HepG2 (cell line): ENCODE measurements around the gene APH1B. TPM values are rescaled to one million over a fixed set of nuclear protein-coding genes. Genes with fewer than 3 reads are reported as not detected.

Source experiments
- ATAC-seq: fragments of 200-7000 bp; cut with Tn5 transposase; 3 replicates; pipeline ENCODE4 v1.9.1; 2020; ENCODE audit warnings: mild to moderate bottlenecking, moderate library complexity
- BruUV-seq: library from RNA; stranded (reverse); fragments of 400-500 nt; replicated peaks from 2 replicates; lab custom pipeline; 2021; lab: Mats Ljungman, UMichigan
- CTCF ChIA-PET: fragments of 300-600 bp; formaldehyde crosslinking; extraction: SDS; loops from one replicate; lab custom pipeline; 2021; ENCODE audit warnings: low total read pairs, inconsistent platforms, low intra/inter-chr PET ratio; lab: Yijun Ruan, JAX
- POLR2A ChIA-PET: fragments of 350-600 bp; sonication (Branson Sonifier 250); formaldehyde crosslinking; loops from one replicate; lab custom pipeline; 2020; ENCODE audit warnings: antibody characterized with exemption, inconsistent platforms; lab: Yijun Ruan, JAX
- DNase-seq: peaks from one replicate; pipeline ENCODE4 v3.0.0-alpha.2; 2015; ENCODE audit warnings: low spot score
- FAIRE-seq: peaks from 3 replicates; lab custom pipeline; 2011; peaks lifted over from hg19 to GRCh38; lab: Jason Lieb, UNC
- H2AFZ ChIP-seq: one replicate; pipeline ENCODE4 v1.6.1; 2011; ENCODE audit warnings: low read length, inconsistent platforms
- H3K27ac ChIP-seq: fragments of 300-600 bp; 3 replicates; pipeline ENCODE4 v1.8.0; 2011; ENCODE audit warnings: mixed run types, mild to moderate bottlenecking, mixed read lengths, low read length, inconsistent platforms; ENCODE audit not compliant: insufficient read depth; ENCODE audit errors: extremely low read length
- H3K27me3 ChIP-seq, 2 experiments: fragments of 200-600 bp in 1 of 2; 2 replicates in 1 of 2; 3 replicates in 1 of 2; pipeline versions ENCODE4 v1.6.0 to v1.8.0; 2011; ENCODE audit warnings: low read length in 2 of 2, mild to moderate bottlenecking in 2 of 2, moderate library complexity in 2 of 2, inconsistent platforms in 1 of 2; ENCODE audit not compliant: insufficient read depth in 2 of 2, control insufficient read depth in 1 of 2
- H3K36me3 ChIP-seq, 2 experiments: fragments of 200-600 bp in 1 of 2; replicated peaks in 1 of 2; 2 replicates in 1 of 2; 3 replicates in 1 of 2; pipeline versions ENCODE4 v1.5.1 to v1.8.0; 2011; ENCODE audit warnings: low read length in 2 of 2, inconsistent platforms in 1 of 2; ENCODE audit not compliant: insufficient read depth in 2 of 2, control insufficient read depth in 1 of 2
- H3K4me1 ChIP-seq: 2 replicates; pipeline ENCODE4 v1.5.1; 2012; ENCODE audit warnings: low read length, inconsistent platforms; ENCODE audit not compliant: insufficient read depth
- H3K4me2 ChIP-seq: 2 replicates; pipeline ENCODE4 v1.6.0; 2011; ENCODE audit warnings: low read depth, low read length, inconsistent platforms
- H3K4me3 ChIP-seq, 3 experiments: fragments of 200-600 bp in 1 of 3; sonication (generic), shearing (Covaris generic) in 1 of 3; replicated peaks in 1 of 3; 2 replicates each; pipeline ENCODE4 v1.5.1; 2011 to 2016; ENCODE audit warnings: low read length in 3 of 3, inconsistent platforms in 2 of 3, low read depth in 2 of 3, mild to moderate bottlenecking in 2 of 3, control low read depth in 1 of 3, mixed read lengths in 1 of 3; ENCODE audit not compliant: insufficient read depth in 1 of 3
- H3K79me2 ChIP-seq: one replicate; pipeline ENCODE4 v1.6.1; 2011; ENCODE audit warnings: low read length, inconsistent platforms; ENCODE audit not compliant: insufficient read depth
- H3K9ac ChIP-seq: 2 replicates; pipeline ENCODE4 v1.6.0; 2011; ENCODE audit warnings: mild to moderate bottlenecking, low read depth, low read length, inconsistent platforms; ENCODE audit not compliant: insufficient read depth
- H3K9me3 ChIP-seq: 2 replicates; pipeline ENCODE4 v1.5.1; 2012; ENCODE audit warnings: mild to moderate bottlenecking, low read length
- H4K20me1 ChIP-seq: 2 replicates; pipeline ENCODE4 v1.6.0; 2011; ENCODE audit warnings: inconsistent platforms, mild to moderate bottlenecking, low read length, moderate library complexity; ENCODE audit not compliant: insufficient read depth
- ATM ChIP-seq: fragments of 450-650 bp; IDR thresholded peaks from 2 replicates; pipeline ENCODE4 v1.7.1; 2017; ENCODE audit warnings: mild to moderate bottlenecking, borderline replicate concordance
- DMAP1 ChIP-seq: IDR thresholded peaks from 2 replicates; pipeline ENCODE4 v1.6.1; 2016
- HNRNPLL ChIP-seq: fragments of 200-400 bp; formaldehyde crosslinking; IDR thresholded peaks from 2 replicates; pipeline ENCODE4 v1.6.1; 2017; ENCODE audit warnings: mild to moderate bottlenecking, low read depth, low read length; ENCODE audit not compliant: poor library complexity, severe bottlenecking
- MYC ChIP-seq: sonication (generic); formaldehyde crosslinking; IDR thresholded peaks from 2 replicates; pipeline ENCODE4 v1.9.0; 2021; ENCODE audit warnings: missing genetic modification reagents, borderline replicate concordance
- PCBP2 ChIP-seq: fragments of 200-400 bp; formaldehyde crosslinking; optimal IDR thresholded peaks from 2 replicates; pipeline ENCODE3; 2018; ENCODE audit warnings: low read length, low read depth; ENCODE audit not compliant: poor library complexity, severe bottlenecking
- SRF ChIP-seq: IDR thresholded peaks from 2 replicates; pipeline ENCODE4 v1.6.1; 2011; ENCODE audit warnings: mild to moderate bottlenecking, low read depth, low read length, moderate library complexity
- ZBTB38 ChIP-seq: sonication (generic); formaldehyde crosslinking; IDR thresholded peaks from 2 replicates; pipeline ENCODE4 v1.5.1; 2020; ENCODE audit warnings: mild to moderate bottlenecking, missing genetic modification reagents
- ZNF207 ChIP-seq: fragments of 450-650 bp; IDR thresholded peaks from 2 replicates; pipeline ENCODE4 v1.6.1; 2016; ENCODE audit warnings: antibody characterized with exemption, borderline replicate concordance
- ZNF331 ChIP-seq: sonication (generic); formaldehyde crosslinking; IDR thresholded peaks from 2 replicates; pipeline ENCODE4 v1.4.0; 2020; ENCODE audit warnings: missing genetic modification reagents
- ZNF451 ChIP-seq: sonication (generic); formaldehyde crosslinking; IDR thresholded peaks from 2 replicates; pipeline ENCODE4 v1.5.0; 2020; ENCODE audit warnings: mild to moderate bottlenecking, missing genetic modification reagents
- ZNF570 ChIP-seq: sonication (generic); formaldehyde crosslinking; IDR thresholded peaks from 2 replicates; pipeline ENCODE4 v1.4.0; 2020; ENCODE audit warnings: mild to moderate bottlenecking, missing genetic modification reagents, borderline replicate concordance
- ZNF629 ChIP-seq: sonication (generic); formaldehyde crosslinking; conservative IDR thresholded peaks from 2 replicates; pipeline ENCODE4 v1.5.0; 2020; ENCODE audit warnings: missing genetic modification reagents
- ZNF850 ChIP-seq: sonication (generic); formaldehyde crosslinking; conservative IDR thresholded peaks from 2 replicates; pipeline ENCODE4 v1.9.0; 2021; ENCODE audit warnings: mild to moderate bottlenecking, missing genetic modification reagents
- WGBS: methylation state at CpG from one replicate; pipeline ENCODE4 v1.1.6; 2017; ENCODE audit warnings: low lambda C conversion rate; 5-methylcytosine and 5-hydroxymethylcytosine counted together
- in situ Hi-C: cut with HindIII; loops from 2 replicates; pipeline ENCODE4 v1.10.0; 2017; ENCODE audit warnings: low pct_unique_long_range_greater_than_20kb; ENCODE audit not compliant: extremely low pct_ligation_motif_present
- intact Hi-C: fragments of 100-400 bp; cut with micrococcal nuclease; formaldehyde crosslinking; loops from one replicate; pipeline ENCODE4 v1.10.0; 2022; ENCODE audit not compliant: unreplicated experiment
- polyA plus RNA-seq, 8 experiments: library from polyadenylated mRNA; depleted of rRNA in 3 of 8; stranded (reverse) in 7 of 8; unstranded in 1 of 8; fragments of >200 nt; fragmentation: Illumina TruSeq in 4 of 8; extraction: Trizol in 4 of 8; gene quantifications; 2 replicates each; pipeline versions ENCODE4 v1.2.1 to v1.2.3, GENCODE V29; 2011 to 2016; ENCODE audit warnings: low read depth in 4 of 8, missing spikeins in 1 of 8, mixed read lengths in 1 of 8; ENCODE audit not compliant: insufficient read depth in 1 of 8
- total RNA-seq, 5 experiments: library from RNA; depleted of rRNA; stranded (reverse); fragments of >200 nt; fragmentation: Illumina TruSeq; extraction: Trizol; gene quantifications; 2 replicates each; pipeline ENCODE4 v1.2.3, GENCODE V29; 2016; ENCODE audit warnings: low read depth in 1 of 5
- TF ChIP-seq, protein P1 (sequence below): sonication (generic); formaldehyde crosslinking; IDR thresholded peaks from 2 replicates; pipeline ENCODE4 v1.4.0; 2020; ENCODE audit warnings: missing genetic modification reagents
- TF ChIP-seq, protein P2 (sequence below): IDR thresholded peaks from 2 replicates; pipeline ENCODE4 v1.6.1; 2016; ENCODE audit warnings: low read depth, missing genetic modification reagents, missing compliant biosample characterization
- TF ChIP-seq, protein P3 (sequence below): sonication (generic); formaldehyde crosslinking; IDR thresholded peaks from 2 replicates; pipeline ENCODE4 v1.4.0; 2020; ENCODE audit warnings: mild to moderate bottlenecking, missing genetic modification reagents

The APH1B gene
- total and polyA plus RNA-seq, 2 of the 13 experiments (the other 11 are each of a cell fraction or from before 2014, with no cell fraction given) = 0.45 to 1.00 TPM

DNA sequence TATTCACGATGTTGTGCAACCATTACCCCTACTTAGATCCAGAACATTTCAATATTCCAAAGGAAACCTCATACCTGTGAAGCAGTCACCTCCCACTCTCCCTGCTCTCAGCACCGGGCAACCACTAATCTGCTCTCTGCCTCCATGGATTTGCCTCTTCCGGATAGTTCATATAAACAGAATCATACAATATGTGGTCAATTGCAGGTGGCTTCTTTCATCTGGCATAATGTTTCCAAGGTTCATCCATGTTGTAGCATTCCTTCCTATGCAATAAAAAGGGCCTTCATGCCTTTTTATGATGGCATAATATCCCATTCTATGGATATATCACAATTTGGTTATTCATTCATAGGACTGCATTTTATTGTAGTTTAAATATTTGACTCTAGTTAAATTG is 80.3 kb downstream of the APH1B start:
- intact Hi-C loops = no loop called here
- H2AFZ ChIP-seq = no peak overlapping the region
- H4K20me1 ChIP-seq = no peaks in the 10 kb centered on the region
- ChIA-PET CTCF (no interaction called here), POLR2A (no interaction called here)
- H3K27ac ChIP-seq = no peak overlapping the region
- H3K9me3 ChIP-seq = no peaks in the 10 kb centered on the region
- no peak overlapping the region for H3K9ac ChIP-seq
- no peaks in the 10 kb centered on the region for H3K36me3 ChIP-seq
- 58% methylated on average over 3 of the region's 3 CpGs for WGBS
- H3K79me2 ChIP-seq = no peaks in the 10 kb centered on the region
- FAIRE-seq (no peak), DNase-seq (no peak), ATAC-seq (no peak)
- BruUV-seq = no TSS peak
- H3K4me1 ChIP-seq = peaks cover 17% of the 10 kb centered on the region
- H3K4me2 ChIP-seq = no peak overlapping the region
- in situ Hi-C loops = no loop called here
- peaks cover 1 to 28% of the 10 kb centered on the region in 2 experiments; a peak in 1 of 5 replicates for H3K27me3 ChIP-seq
- no peak overlapping the region for H3K4me3 ChIP-seq
- no peak for TF ChIP-seq ZNF850
- TF ChIP-seq, protein P1, sequence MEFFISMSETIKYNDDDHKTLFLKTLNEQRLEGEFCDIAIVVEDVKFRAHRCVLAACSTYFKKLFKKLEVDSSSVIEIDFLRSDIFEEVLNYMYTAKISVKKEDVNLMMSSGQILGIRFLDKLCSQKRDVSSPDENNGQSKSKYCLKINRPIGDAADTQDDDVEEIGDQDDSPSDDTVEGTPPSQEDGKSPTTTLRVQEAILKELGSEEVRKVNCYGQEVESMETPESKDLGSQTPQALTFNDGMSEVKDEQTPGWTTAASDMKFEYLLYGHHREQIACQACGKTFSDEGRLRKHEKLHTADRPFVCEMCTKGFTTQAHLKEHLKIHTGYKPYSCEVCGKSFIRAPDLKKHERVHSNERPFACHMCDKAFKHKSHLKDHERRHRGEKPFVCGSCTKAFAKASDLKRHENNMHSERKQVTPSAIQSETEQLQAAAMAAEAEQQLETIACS = no peak
- TF ChIP-seq HNRNPLL = no peak
- TF ChIP-seq ZNF629 (CRISPR knock-in tag) = no peak
- no peak for TF ChIP-seq SRF
- no peak for TF ChIP-seq ZNF451
- TF ChIP-seq MYC = no peak
- no peak for TF ChIP-seq ZNF207
- TF ChIP-seq, protein P2, sequence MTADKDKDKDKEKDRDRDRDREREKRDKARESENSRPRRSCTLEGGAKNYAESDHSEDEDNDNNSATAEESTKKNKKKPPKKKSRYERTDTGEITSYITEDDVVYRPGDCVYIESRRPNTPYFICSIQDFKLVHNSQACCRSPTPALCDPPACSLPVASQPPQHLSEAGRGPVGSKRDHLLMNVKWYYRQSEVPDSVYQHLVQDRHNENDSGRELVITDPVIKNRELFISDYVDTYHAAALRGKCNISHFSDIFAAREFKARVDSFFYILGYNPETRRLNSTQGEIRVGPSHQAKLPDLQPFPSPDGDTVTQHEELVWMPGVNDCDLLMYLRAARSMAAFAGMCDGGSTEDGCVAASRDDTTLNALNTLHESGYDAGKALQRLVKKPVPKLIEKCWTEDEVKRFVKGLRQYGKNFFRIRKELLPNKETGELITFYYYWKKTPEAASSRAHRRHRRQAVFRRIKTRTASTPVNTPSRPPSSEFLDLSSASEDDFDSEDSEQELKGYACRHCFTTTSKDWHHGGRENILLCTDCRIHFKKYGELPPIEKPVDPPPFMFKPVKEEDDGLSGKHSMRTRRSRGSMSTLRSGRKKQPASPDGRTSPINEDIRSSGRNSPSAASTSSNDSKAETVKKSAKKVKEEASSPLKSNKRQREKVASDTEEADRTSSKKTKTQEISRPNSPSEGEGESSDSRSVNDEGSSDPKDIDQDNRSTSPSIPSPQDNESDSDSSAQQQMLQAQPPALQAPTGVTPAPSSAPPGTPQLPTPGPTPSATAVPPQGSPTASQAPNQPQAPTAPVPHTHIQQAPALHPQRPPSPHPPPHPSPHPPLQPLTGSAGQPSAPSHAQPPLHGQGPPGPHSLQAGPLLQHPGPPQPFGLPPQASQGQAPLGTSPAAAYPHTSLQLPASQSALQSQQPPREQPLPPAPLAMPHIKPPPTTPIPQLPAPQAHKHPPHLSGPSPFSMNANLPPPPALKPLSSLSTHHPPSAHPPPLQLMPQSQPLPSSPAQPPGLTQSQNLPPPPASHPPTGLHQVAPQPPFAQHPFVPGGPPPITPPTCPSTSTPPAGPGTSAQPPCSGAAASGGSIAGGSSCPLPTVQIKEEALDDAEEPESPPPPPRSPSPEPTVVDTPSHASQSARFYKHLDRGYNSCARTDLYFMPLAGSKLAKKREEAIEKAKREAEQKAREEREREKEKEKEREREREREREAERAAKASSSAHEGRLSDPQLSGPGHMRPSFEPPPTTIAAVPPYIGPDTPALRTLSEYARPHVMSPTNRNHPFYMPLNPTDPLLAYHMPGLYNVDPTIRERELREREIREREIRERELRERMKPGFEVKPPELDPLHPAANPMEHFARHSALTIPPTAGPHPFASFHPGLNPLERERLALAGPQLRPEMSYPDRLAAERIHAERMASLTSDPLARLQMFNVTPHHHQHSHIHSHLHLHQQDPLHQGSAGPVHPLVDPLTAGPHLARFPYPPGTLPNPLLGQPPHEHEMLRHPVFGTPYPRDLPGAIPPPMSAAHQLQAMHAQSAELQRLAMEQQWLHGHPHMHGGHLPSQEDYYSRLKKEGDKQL (CRISPR knock-in tag) = no peak
- no peak for TF ChIP-seq ZNF331 (CRISPR knock-in tag)
- no peak for TF ChIP-seq DMAP1 (CRISPR knock-in tag)
- no peak for TF ChIP-seq ATM
- no peak for TF ChIP-seq ZBTB38 (CRISPR knock-in tag)
- TF ChIP-seq ZNF570 (CRISPR knock-in tag) = no peak
- no peak for TF ChIP-seq PCBP2
- TF ChIP-seq, protein P3, sequence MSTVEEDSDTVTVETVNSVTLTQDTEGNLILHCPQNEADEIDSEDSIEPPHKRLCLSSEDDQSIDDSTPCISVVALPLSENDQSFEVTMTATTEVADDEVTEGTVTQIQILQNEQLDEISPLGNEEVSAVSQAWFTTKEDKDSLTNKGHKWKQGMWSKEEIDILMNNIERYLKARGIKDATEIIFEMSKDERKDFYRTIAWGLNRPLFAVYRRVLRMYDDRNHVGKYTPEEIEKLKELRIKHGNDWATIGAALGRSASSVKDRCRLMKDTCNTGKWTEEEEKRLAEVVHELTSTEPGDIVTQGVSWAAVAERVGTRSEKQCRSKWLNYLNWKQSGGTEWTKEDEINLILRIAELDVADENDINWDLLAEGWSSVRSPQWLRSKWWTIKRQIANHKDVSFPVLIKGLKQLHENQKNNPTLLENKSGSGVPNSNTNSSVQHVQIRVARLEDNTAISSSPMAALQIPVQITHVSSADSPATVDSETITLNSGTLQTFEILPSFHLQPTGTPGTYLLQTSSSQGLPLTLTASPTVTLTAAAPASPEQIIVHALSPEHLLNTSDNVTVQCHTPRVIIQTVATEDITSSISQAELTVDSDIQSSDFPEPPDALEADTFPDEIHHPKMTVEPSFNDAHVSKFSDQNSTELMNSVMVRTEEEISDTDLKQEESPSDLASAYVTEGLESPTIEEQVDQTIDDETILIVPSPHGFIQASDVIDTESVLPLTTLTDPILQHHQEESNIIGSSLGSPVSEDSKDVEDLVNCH (CRISPR knock-in tag) = no peak
